PC-3 (cell line): ENCODE data around the gene NDUFV1.

Experiments
- CTCF ChIP-seq: fragments of 300-600 bp; sonication (generic); conservative IDR thresholded peaks from 2 replicates; pipeline ENCODE4 v1.5.1; 2017; ENCODE audit warnings: antibody characterized with exemption, low read depth, mild to moderate bottlenecking, low read length
- EZH2 ChIP-seq: fragments of 300-600 bp; sonication (generic); IDR thresholded peaks from one replicate; pipeline ENCODE4 v1.6.1; 2017; ENCODE audit warnings: antibody characterized with exemption, mild to moderate bottlenecking, low read length; ENCODE audit not compliant: unreplicated experiment
- EZH2phosphoT487 ChIP-seq: fragments of 300-600 bp; sonication (generic); IDR thresholded peaks from 2 replicates; pipeline ENCODE4 v1.6.1; 2018; ENCODE audit warnings: mild to moderate bottlenecking, antibody characterized with exemption, low read length, borderline replicate concordance

GRCh38 chr11:67638535-67639437 is 32.0 kb downstream of the NDUFV1 start:
- TF ChIP-seq CTCF (no peak), EZH2 (no peak), EZH2phosphoT487 (no peak)
